ENCODE data around the gene LIN9. TPM values are rescaled to one million over a fixed set of nuclear protein-coding genes. Genes with fewer than 3 reads are reported as not detected.
A peak's percentile ranks its signal among the peaks of the same experiment; 100 is the strongest.

Gene LIN9
- polyA plus RNA-seq, 1 experiment, result 2.1 TPM

GRCh38 chr1:226233293-226233692 lies 75.7 kb downstream of the LIN9 start:
- TF ChIP-seq, protein P1, sequence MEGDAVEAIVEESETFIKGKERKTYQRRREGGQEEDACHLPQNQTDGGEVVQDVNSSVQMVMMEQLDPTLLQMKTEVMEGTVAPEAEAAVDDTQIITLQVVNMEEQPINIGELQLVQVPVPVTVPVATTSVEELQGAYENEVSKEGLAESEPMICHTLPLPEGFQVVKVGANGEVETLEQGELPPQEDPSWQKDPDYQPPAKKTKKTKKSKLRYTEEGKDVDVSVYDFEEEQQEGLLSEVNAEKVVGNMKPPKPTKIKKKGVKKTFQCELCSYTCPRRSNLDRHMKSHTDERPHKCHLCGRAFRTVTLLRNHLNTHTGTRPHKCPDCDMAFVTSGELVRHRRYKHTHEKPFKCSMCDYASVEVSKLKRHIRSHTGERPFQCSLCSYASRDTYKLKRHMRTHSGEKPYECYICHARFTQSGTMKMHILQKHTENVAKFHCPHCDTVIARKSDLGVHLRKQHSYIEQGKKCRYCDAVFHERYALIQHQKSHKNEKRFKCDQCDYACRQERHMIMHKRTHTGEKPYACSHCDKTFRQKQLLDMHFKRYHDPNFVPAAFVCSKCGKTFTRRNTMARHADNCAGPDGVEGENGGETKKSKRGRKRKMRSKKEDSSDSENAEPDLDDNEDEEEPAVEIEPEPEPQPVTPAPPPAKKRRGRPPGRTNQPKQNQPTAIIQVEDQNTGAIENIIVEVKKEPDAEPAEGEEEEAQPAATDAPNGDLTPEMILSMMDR (IDR thresholded peaks at IDR 0.05; ENCODE audit: insufficient read depth, low read depth, low read length), result no peak

DNA sequence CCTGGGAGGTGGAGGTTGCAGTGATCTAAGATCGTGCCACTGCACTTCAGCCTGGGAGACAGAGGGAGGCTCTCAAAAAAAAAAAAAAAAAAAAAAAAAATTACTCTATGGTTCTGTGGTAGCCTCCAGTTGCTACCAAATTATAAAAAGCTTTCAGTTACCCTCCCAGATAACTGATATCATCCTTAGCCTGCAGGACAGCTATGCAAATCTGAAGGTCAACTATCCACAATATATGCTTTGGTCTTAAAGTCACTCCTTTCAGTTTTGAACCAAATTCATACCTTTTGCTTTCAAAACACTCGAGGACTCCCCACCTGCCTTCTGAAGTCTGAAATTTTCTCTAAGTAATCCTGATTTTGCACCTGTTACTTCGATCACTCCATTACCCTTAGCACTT lies 82.4 kb downstream of the LIN9 start:
- Histone ChIP-seq H3K36me3 (ENCODE audit: control insufficient read depth, insufficient read depth, low read length) (no peaks in the 10 kb centered on the region), H3K4me3 (ENCODE audit: low read depth, low read length) (no peak overlapping the region), H3K27me3 (ENCODE audit: control insufficient read depth, insufficient read depth, low read length) (peaks cover 7% of the 10 kb centered on the region; the same call in 1 of the 2 replicates)
- DNase-seq (ENCODE audit: low read depth), result no peak
- TF ChIP-seq, protein P1 (IDR thresholded peaks at IDR 0.05; ENCODE audit: insufficient read depth, low read depth, low read length), result no peak
- ChIA-PET POLR2A (no interaction called here), CTCF (no interaction called here)

More at GRCh38 chr1:226233293-226233692, 75.7 kb downstream of the LIN9 start:
- DNase-seq (ENCODE audit: low read depth), result no peak
- no peaks in the 10 kb centered on the region for H3K27me3 ChIP-seq (ENCODE audit: control insufficient read depth, insufficient read depth, low read length)
- H3K36me3 ChIP-seq (ENCODE audit: control insufficient read depth, insufficient read depth, low read length), result no peaks in the 10 kb centered on the region
- H3K4me3 ChIP-seq (ENCODE audit: low read depth, low read length), result no peak overlapping the region
- POLR2A ChIA-PET, result no interaction called here
- CTCF ChIA-PET, result interaction anchor here (1.3 to 1.5 kb wide), 2 partner anchors 36 to 108 kb away, joined by 3 read pairs; no protein-coding TSS in a partner anchor

DNA sequence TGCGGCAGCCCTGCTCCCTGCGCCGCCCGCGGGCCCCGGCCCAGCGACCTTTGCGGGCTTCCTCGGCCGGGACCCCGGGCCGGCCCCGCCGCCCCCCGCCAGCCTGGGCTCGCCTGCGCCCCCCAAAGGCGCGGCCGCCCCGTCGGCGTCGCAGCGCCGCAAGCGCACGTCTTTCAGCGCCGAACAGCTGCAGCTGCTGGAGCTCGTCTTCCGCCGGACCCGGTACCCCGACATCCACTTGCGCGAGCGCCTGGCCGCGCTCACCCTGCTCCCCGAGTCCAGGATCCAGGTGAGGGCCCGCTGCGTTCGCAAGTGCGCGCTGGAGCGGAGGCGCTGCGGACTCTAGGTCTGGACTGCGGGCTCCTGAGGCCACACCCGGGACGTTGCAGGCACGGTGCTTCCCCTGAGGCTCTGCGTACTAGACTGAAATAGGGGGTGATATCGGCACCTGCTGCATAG lies 85.1 kb downstream of the LIN9 start:
- no peak for DNase-seq (ENCODE audit: low read depth)

GRCh38 chr1:226223157-226223785 lies 85.7 kb downstream of the LIN9 start, which contains the start of gene MIXL1:
TSS of gene MIXL1 (plus strand) at chr1:226223664. CDS start at chr1:226223682, 18 bp downstream.
- CTCF ChIA-PET, result interaction anchor here (0.8 to 1.0 kb wide), 2 partner anchors 20 to 27 kb away, joined by 3 to 5 read pairs; no protein-coding TSS in a partner anchor
- Histone ChIP-seq H3K36me3 (ENCODE audit: control insufficient read depth, insufficient read depth, low read length) (no peaks in the 10 kb centered on the region), H3K4me3 (ENCODE audit: low read depth, low read length) (peak within 1 kb of the TSS; percentile 45), H3K27me3 (ENCODE audit: control insufficient read depth, insufficient read depth, low read length) (peaks cover 7% of the 10 kb centered on the region; the same call in 1 of the 2 replicates)
- POLR2A ChIA-PET, result no interaction called here
- DNase-seq (ENCODE audit: low read depth), result no peak
- TF ChIP-seq, protein P1 (IDR thresholded peaks at IDR 0.05; ENCODE audit: insufficient read depth, low read depth, low read length), result no peak

More for the DNA sequence above, 85.1 kb downstream of the LIN9 start:
- TF ChIP-seq, protein P1 (IDR thresholded peaks at IDR 0.05; ENCODE audit: insufficient read depth, low read depth, low read length), result no peak
- POLR2A ChIA-PET, result no interaction called here
- H3K4me3 ChIP-seq (ENCODE audit: low read depth, low read length), result peak overlapping the region; percentile 45
- H3K36me3 ChIP-seq (ENCODE audit: control insufficient read depth, insufficient read depth, low read length), result no peaks in the 10 kb centered on the region
- CTCF ChIA-PET, result interaction anchor here (0.8 kb wide), 1 partner anchor 19 kb away, joined by 5 read pairs; no protein-coding TSS in a partner anchor
- H3K27me3 ChIP-seq (ENCODE audit: control insufficient read depth, insufficient read depth, low read length), result peaks cover 7% of the 10 kb centered on the region; the same call in 1 of the 2 replicates

GRCh38 chr1:226222686-226223085 lies 86.3 kb downstream of the LIN9 start:
- ChIA-PET POLR2A (no interaction called here), CTCF (interaction anchor here (1.0 to 1.2 kb wide), 2 partner anchors 26 to 52 kb away, joined by 3 read pairs; no protein-coding TSS in a partner anchor)
- Histone ChIP-seq H3K4me3 (ENCODE audit: low read depth, low read length) (no peak overlapping the region), H3K36me3 (ENCODE audit: control insufficient read depth, insufficient read depth, low read length) (no peaks in the 10 kb centered on the region), H3K27me3 (ENCODE audit: control insufficient read depth, insufficient read depth, low read length) (peaks cover 7% of the 10 kb centered on the region; the same call in 1 of the 2 replicates)
- TF ChIP-seq, protein P1 (IDR thresholded peaks at IDR 0.05; ENCODE audit: insufficient read depth, low read depth, low read length), result no peak
- DNase-seq (ENCODE audit: low read depth), result no peak
